Upper lobe of left lung (tissue), 6 donors: ENCODE results near the gene VEGFB. TPM values are rescaled to one million over a fixed set of nuclear protein-coding genes. Genes with fewer than 3 reads are reported as not detected.

Experiments
- ATAC-seq, 2 donors: fragments of 200-7000 bp; cut with Tn5 transposase; one replicate each; pipeline ENCODE4 v1.9.1; 2022; ENCODE audit warnings: mild to moderate bottlenecking in 2 of 2, moderate library complexity in 2 of 2; ENCODE audit not compliant: low FRiP score in 2 of 2
- DNase-seq, 2 donors: peaks; one replicate each; pipeline ENCODE4 v3.0.0-alpha.2; 2019 to 2020
- H3K27ac ChIP-seq, 4 donors: fragments of 200-600 bp; sonication (generic); one replicate each; pipeline ENCODE4 v1.5.1; 2016 to 2019
- H3K27me3 ChIP-seq, 4 donors: fragments of 200-600 bp; sonication (generic); one replicate each; pipeline ENCODE4 v1.5.1; 2017 to 2019
- H3K36me3 ChIP-seq, 4 donors: fragments of 200-600 bp; sonication (generic); one replicate each; pipeline ENCODE4 v1.5.1; 2016 to 2019
- H3K4me1 ChIP-seq, 4 donors: fragments of 200-600 bp; sonication (generic); one replicate each; pipeline ENCODE4 v1.5.1; 2018 to 2019
- H3K4me3 ChIP-seq, 4 donors: fragments of 200-600 bp; sonication (generic); one replicate each; pipeline ENCODE4 v1.5.1; 2017 to 2019; ENCODE audit warnings: mild to moderate bottlenecking in 2 of 4, moderate library complexity in 1 of 4
- H3K9me3 ChIP-seq, 4 donors: fragments of 200-600 bp; sonication (generic); one replicate each; pipeline ENCODE4 v1.5.1; 2018 to 2019
- EP300 ChIP-seq, 4 donors: sonication (generic); formaldehyde crosslinking; IDR thresholded peaks; one replicate each; pipeline ENCODE4 v1.5.1; 2017; ENCODE audit warnings: antibody characterized with exemption in 4 of 4, control low read depth in 2 of 4
- POLR2A ChIP-seq, 4 donors: fragments of 450-650 bp; IDR thresholded peaks; one replicate each; pipeline ENCODE4 v1.5.1; 2016 to 2017; ENCODE audit warnings: antibody characterized with exemption in 4 of 4, mild to moderate bottlenecking in 2 of 4
- POLR2AphosphoS5 ChIP-seq, 2 donors: sonication (generic); formaldehyde crosslinking; IDR thresholded peaks; one replicate each; pipeline ENCODE4 v1.5.1; 2017; ENCODE audit warnings: antibody characterized with exemption in 2 of 2
- WGBS, 2 donors: methylation state at CpG; one replicate each; pipeline ENCODE4 v1.1.5; 2017 to 2018; 5-methylcytosine and 5-hydroxymethylcytosine counted together
- total RNA-seq, 6 donors: library from RNA; depleted of rRNA in 4 of 6; stranded (reverse); fragments of >200 nt in 4 of 6; gene quantifications; one replicate each; pipeline versions ENCODE4 v1.1.0 to v1.2.1, GENCODE V29; 2016 to 2021
- TF ChIP-seq, protein P1 (sequence below), 6 experiments: fragments of 450-650 bp in 4 of 6; fragments of 200-600 bp in 2 of 6; sonication (generic) in 2 of 6; IDR thresholded peaks; one replicate each; pipeline ENCODE4 v1.5.1; 2016 to 2019; ENCODE audit warnings: antibody characterized with exemption in 6 of 6
- donor health status: DM: no; HTN: no; CAD: no; lungs with moderate emphysema.
- donor health status: DM: no; HTN: yes; CAD: no; lungs with severe emphysema.

VEGFB gene
- total RNA-seq, 6 donors from 2014 or later = 25.1 to 171 (median 124) TPM

DNA sequence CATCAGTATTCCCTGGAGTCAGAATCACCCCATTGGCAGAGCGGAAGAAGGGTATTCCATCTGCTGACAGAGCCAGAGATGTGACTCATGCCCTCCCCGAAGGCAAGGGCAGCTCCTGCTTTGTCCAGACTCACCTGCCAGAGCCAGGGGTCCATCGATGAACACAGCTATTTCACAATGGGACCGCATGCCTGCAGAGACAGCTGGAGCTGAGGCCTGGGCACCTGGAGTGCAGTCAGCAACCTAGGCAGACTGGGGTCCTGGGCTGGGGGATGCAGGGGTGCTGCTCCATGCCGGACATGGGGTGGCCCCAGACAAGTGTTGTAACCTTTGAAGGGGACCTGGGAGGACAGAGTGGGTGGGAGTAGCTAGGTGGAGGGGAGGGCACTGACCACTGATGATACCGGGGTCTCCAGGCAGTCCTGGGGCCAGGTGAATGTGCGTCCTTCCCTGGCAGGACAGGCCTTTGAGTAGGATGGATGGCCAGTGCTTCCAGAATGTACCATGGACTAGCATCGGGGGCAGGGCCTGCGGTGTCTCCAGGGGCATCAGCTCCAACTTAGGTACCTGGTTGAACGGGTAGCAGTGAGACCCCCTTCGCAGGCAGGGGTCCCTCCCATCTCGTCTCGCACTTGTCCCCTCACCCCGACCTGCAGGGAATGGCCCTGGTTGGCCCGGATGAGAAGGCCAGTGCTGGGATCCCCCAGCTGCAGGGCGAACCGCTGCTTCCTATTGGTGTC is 10.1 kb upstream of the VEGFB start:
- WGBS, 2 donors = 89 to 91% methylated on average over 15 to 17 of the region's 17 CpGs
- TF ChIP-seq POLR2A (IDR thresholded peaks at IDR 0.05) (no peak), POLR2AphosphoS5 (IDR thresholded peaks at IDR 0.05) (no peak), EP300 (IDR thresholded peaks at IDR 0.05) (no peak)
- TF ChIP-seq, protein P1, sequence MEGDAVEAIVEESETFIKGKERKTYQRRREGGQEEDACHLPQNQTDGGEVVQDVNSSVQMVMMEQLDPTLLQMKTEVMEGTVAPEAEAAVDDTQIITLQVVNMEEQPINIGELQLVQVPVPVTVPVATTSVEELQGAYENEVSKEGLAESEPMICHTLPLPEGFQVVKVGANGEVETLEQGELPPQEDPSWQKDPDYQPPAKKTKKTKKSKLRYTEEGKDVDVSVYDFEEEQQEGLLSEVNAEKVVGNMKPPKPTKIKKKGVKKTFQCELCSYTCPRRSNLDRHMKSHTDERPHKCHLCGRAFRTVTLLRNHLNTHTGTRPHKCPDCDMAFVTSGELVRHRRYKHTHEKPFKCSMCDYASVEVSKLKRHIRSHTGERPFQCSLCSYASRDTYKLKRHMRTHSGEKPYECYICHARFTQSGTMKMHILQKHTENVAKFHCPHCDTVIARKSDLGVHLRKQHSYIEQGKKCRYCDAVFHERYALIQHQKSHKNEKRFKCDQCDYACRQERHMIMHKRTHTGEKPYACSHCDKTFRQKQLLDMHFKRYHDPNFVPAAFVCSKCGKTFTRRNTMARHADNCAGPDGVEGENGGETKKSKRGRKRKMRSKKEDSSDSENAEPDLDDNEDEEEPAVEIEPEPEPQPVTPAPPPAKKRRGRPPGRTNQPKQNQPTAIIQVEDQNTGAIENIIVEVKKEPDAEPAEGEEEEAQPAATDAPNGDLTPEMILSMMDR (IDR thresholded peaks at IDR 0.05) = no peak
- H3K4me3 ChIP-seq = no peak overlapping the region

DNA sequence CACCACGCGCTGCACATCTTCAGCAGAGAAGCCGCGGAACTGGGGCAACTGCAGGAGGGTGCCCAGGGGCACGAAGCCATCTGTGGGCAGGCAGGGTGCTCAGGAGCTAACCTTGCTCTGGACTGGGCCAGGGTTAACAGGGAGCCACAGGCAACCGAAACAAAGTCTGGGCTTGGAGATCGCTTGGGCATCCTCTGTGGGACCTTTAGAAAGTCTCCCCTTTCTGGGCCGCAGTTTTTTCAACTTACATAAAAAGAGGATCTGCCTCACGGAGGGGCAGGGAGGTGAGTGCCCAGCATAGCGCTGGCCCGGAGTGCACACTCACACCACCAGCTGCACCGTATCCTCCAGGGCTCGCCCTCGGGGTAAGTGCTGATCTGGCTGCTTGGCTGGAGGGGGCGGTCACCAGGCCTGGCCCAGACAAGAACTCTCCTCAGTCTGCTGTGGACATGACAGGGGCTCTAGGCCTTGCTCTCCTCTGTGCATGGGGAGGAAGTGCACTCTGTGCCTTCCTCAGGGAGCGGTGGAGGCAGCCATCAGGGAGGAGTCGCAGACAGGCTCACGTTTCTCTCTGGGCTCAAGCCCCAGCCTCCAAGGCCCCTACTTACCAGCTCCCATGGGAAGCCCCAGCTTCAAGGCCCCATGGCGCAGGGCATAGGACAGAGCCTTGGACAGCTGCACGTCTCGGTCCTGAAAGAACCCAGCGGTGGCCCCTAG is 9.3 kb upstream of the VEGFB start:
- TF ChIP-seq POLR2AphosphoS5 (IDR thresholded peaks at IDR 0.05) (no peak), POLR2A (IDR thresholded peaks at IDR 0.05) (no peak), EP300 (IDR thresholded peaks at IDR 0.05) (no peak)
- TF ChIP-seq, protein P1 (IDR thresholded peaks at IDR 0.05) = no peak
- peaks cover 34 to 43% (median 36%) of the 10 kb centered on the region in 4 donors for H3K4me1 ChIP-seq
- ATAC-seq = no peak
- peak overlapping the region in 3 of 4 donors; percentile 62 to 76 (median 72) for H3K4me3 ChIP-seq
- no peaks in the 10 kb centered on the region for H3K9me3 ChIP-seq
- H3K27me3 ChIP-seq = no peaks in the 10 kb centered on the region
- peaks cover 4 to 31% (median 24%) of the 10 kb centered on the region in 4 donors for H3K36me3 ChIP-seq
- peak overlapping the region; percentile 83 to 96 (median 92) for H3K27ac ChIP-seq
- 67 to 81% methylated on average over 7 to 19 of the region's 22 CpGs for WGBS, 2 donors
- DNase-seq = peak in 1 of 2 donors; percentile 46

More for the DNA sequence above, 10.1 kb upstream of the VEGFB start:
- peaks cover 4 to 38% (median 31%) of the 10 kb centered on the region in 4 donors for H3K36me3 ChIP-seq
- peak in 1 of 2 donors; percentile 46 for DNase-seq
- no peaks in the 10 kb centered on the region for H3K9me3 ChIP-seq
- H3K27ac ChIP-seq = peak overlapping the region in 1 of 4 donors; percentile 89
- no peak for ATAC-seq
- H3K4me1 ChIP-seq = peaks cover 26 to 36% (median 29%) of the 10 kb centered on the region in 4 donors
- no peaks in the 10 kb centered on the region for H3K27me3 ChIP-seq

DNA sequence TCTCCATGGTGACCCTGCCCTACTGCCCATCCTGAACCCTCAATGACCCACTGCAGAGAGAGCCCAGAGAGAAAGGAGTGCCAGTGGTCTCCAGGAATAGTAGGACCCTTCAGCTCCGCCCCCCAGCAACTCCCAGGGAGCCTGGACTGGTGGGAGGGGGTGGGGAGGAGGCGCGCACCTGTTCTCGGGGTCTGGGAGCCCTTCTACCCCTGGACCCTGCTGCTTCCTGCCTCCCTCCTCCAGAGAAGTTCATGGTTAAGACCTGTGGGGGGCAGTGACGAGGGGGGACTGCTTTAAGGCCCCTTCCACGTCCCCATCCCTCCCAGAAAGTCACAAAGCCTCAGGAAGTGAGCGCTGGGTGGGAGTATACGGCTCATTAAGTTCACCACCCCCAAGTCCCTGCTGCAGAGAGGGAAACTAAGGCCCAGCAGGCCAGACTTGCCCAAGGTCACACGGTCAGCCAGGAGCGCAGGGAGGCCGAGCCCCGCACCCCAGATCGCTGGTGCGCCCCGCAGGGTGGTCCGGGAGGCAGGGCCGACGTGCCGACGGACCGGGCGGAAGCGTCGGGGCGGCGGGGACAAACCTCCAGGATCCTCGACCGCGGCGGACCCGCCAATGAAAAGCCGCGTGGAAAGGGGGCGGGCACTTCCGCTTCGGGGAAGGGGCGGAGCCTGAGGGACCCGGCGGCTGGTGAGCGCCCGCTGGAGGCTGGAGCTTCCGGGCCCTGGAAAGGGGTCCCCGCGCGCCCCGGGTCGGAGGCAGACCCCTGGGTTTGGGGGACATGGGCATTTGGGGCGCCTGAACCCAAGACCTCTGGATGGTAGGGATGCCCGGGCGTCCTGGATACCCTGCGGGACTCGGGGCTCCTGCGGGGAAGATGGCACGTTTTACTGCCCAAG is 8.5 kb upstream of the VEGFB start, which contains the start of the genes NUDT22 and TRPT1:
Gene NUDT22, plus strand, starts transcription at position 667 of the 899 bp plus-strand sequence. CDS start 379 bp downstream, outside the sequence.
Gene TRPT1, minus strand, starts transcription at position 579 of the 899 bp plus-strand sequence. Its CDS starts 326 bp downstream, at position 253.
- 1 to 2% methylated on average over 20 to 28 of the region's 54 CpGs for WGBS, 2 donors
- Histone ChIP-seq H3K27me3 (no peaks in the 10 kb centered on the region), H3K9me3 (no peaks in the 10 kb centered on the region), H3K4me3 (peak within 1 kb of the TSS; percentile 44 to 76 (median 67)), H3K36me3 (peaks cover 0 to 23% (median 16%) of the 10 kb centered on the region in 4 donors), H3K27ac (peak within 1 kb of the TSS; percentile 83 to 96 (median 92)), H3K4me1 (peaks cover 35 to 47% (median 36%) of the 10 kb centered on the region in 4 donors)
- peak; percentile 92 to 94 for ATAC-seq
- TF ChIP-seq EP300 (IDR thresholded peaks at IDR 0.05) (no peak), POLR2AphosphoS5 (IDR thresholded peaks at IDR 0.05) (peak; percentile 90 to 92), POLR2A (IDR thresholded peaks at IDR 0.05) (peak in 3 of 4 donors; percentile 61 to 93 (median 75))
- TF ChIP-seq, protein P1 (IDR thresholded peaks at IDR 0.05) = peak in 4 of 6 experiments; percentile 7 to 35 (median 25)
- DNase-seq = peak; percentile 93 to 98

DNA sequence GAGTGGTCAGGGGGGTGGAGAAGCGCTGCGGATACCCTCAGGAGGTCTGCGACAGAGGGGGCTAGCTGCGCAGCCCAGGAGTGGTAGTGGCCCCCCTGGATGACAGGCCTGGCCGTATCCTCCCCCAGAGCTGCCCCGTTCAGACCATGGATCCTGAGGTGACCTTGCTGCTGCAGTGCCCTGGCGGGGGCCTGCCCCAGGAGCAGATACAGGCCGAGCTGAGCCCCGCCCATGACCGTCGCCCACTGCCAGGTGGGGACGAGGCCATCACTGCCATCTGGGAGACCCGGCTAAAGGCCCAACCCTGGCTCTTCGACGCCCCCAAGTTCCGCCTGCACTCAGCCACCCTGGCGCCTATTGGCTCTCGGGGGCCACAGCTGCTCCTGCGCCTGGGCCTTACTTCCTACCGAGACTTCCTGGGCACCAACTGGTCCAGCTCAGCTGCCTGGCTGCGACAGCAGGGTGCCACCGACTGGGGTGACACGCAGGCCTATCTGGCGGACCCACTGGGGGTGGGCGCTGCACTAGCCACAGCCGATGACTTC is 7.8 kb upstream of the VEGFB start:
- peak in 1 of 2 donors; percentile 33 for TF ChIP-seq POLR2AphosphoS5 (IDR thresholded peaks at IDR 0.05)
- no peak for TF ChIP-seq POLR2A (IDR thresholded peaks at IDR 0.05)
- H3K9me3 ChIP-seq = no peaks in the 10 kb centered on the region
- peak; percentile 50 to 55 for ATAC-seq
- peak; percentile 86 to 88 for DNase-seq
- H3K4me3 ChIP-seq = peak overlapping the region; percentile 44 to 76 (median 67)
- H3K4me1 ChIP-seq = peaks cover 42 to 54% (median 44%) of the 10 kb centered on the region in 4 donors
- WGBS, 2 donors = 0% methylated on average over 2 of the region's 26 CpGs; no CpG with 5 or more reads in 1 of the 2 donors
- H3K27me3 ChIP-seq = no peaks in the 10 kb centered on the region
- peaks cover 0 to 16% (median 11%) of the 10 kb centered on the region in 4 donors for H3K36me3 ChIP-seq
- H3K27ac ChIP-seq = peak overlapping the region; percentile 83 to 96 (median 92)
